Rectal smooth muscle tissue (tissue), 1 donor: ENCODE data around the gene JAG1.
A peak's percentile ranks its signal among the peaks of the same experiment; 100 is the strongest.
"Not testable (repeated sequence)": the region's sequence is repeated elsewhere in the genome, so short reads cannot be mapped to it uniquely, and the experiment has no call there.

Experiments
- H3K27ac ChIP-seq: one replicate; pipeline ENCODE4 v1.7.0; 2013; ENCODE audit warnings: low read depth, low read length, inconsistent platforms
- H3K27me3 ChIP-seq: one replicate; pipeline ENCODE4 v1.7.0; 2013; ENCODE audit warnings: low read length; ENCODE audit not compliant: control insufficient read depth, insufficient read depth
- H3K36me3 ChIP-seq: one replicate; pipeline ENCODE4 v1.7.0; 2013; ENCODE audit warnings: low read length; ENCODE audit not compliant: control insufficient read depth, insufficient read depth
- H3K4me1 ChIP-seq: one replicate; pipeline ENCODE4 v1.7.0; 2013; ENCODE audit warnings: low read length; ENCODE audit not compliant: control insufficient read depth, insufficient read depth
- H3K4me3 ChIP-seq: one replicate; pipeline ENCODE4 v1.7.0; 2013; ENCODE audit warnings: low read length
- H3K9ac ChIP-seq: one replicate; pipeline ENCODE4 v1.7.0; 2013; ENCODE audit warnings: low read length

The JAG1 gene

GRCh38 chr20:10619427-10619826 is 54.4 kb downstream of the JAG1 start:
- no peak overlapping the region for H3K9ac ChIP-seq
- H3K36me3 ChIP-seq = no peaks in the 10 kb centered on the region
- no peak overlapping the region for H3K4me3 ChIP-seq
- H3K27me3 ChIP-seq = no peaks in the 10 kb centered on the region
- no peak overlapping the region for H3K27ac ChIP-seq
- H3K4me1 ChIP-seq = no peaks in the 10 kb centered on the region

GRCh38 chr20:10618611-10619245 is 55.1 kb downstream of the JAG1 start:
- no peak overlapping the region for H3K27ac ChIP-seq
- no peaks in the 10 kb centered on the region for H3K36me3 ChIP-seq
- no peak overlapping the region for H3K9ac ChIP-seq
- H3K27me3 ChIP-seq = no peaks in the 10 kb centered on the region
- no peak overlapping the region for H3K4me3 ChIP-seq
- H3K4me1 ChIP-seq = no peaks in the 10 kb centered on the region

- not testable (repeated sequence) for H3K36me3 ChIP-seq, H3K27ac ChIP-seq, H3K4me3 ChIP-seq, H3K27me3 ChIP-seq, H3K4me1 ChIP-seq, H3K9ac ChIP-seq
These were observed 56.2 kb downstream of the JAG1 start for GRCh38 chr20:10617549-10618133.

GRCh38 chr20:10616212-10616611 is 57.6 kb downstream of the JAG1 start:
- Histone ChIP-seq H3K9ac (no peak overlapping the region), H3K27ac (no peak overlapping the region), H3K4me1 (no peaks in the 10 kb centered on the region), H3K27me3 (no peaks in the 10 kb centered on the region), H3K36me3 (no peaks in the 10 kb centered on the region), H3K4me3 (no peak overlapping the region)

GRCh38 chr20:10613911-10614310 is 59.9 kb downstream of the JAG1 start:
- Histone ChIP-seq H3K4me1 (no peaks in the 10 kb centered on the region), H3K36me3 (no peaks in the 10 kb centered on the region), H3K27ac (no peak overlapping the region), H3K9ac (no peak overlapping the region), H3K27me3 (no peaks in the 10 kb centered on the region), H3K4me3 (no peak overlapping the region)

GRCh38 chr20:10613426-10613825 is 60.4 kb downstream of the JAG1 start:
- H3K4me3 ChIP-seq, H3K4me1 ChIP-seq, H3K27me3 ChIP-seq, H3K9ac ChIP-seq, H3K36me3 ChIP-seq, H3K27ac ChIP-seq: not testable (repeated sequence)

- no peaks in the 10 kb centered on the region for H3K4me1 ChIP-seq
- H3K27me3 ChIP-seq = no peaks in the 10 kb centered on the region
These were observed 62.4 kb downstream of the JAG1 start for GRCh38 chr20:10611357-10611756.

GRCh38 chr20:10610251-10610650 is 63.5 kb downstream of the JAG1 start:
- Histone ChIP-seq H3K4me1 (no peaks in the 10 kb centered on the region), H3K36me3 (peaks cover 2% of the 10 kb centered on the region), H3K4me3 (no peak overlapping the region), H3K27me3 (no peaks in the 10 kb centered on the region), H3K27ac (no peak overlapping the region), H3K9ac (no peak overlapping the region)

More at GRCh38 chr20:10611357-10611756, 62.4 kb downstream of the JAG1 start:
- H3K9ac ChIP-seq = no peak overlapping the region
- H3K36me3 ChIP-seq = no peaks in the 10 kb centered on the region
- no peak overlapping the region for H3K4me3 ChIP-seq
- no peak overlapping the region for H3K27ac ChIP-seq

GRCh38 chr20:10609770-10610169 is 64.0 kb downstream of the JAG1 start:
- H3K27me3 ChIP-seq = no peaks in the 10 kb centered on the region
- H3K36me3 ChIP-seq = peaks cover 2% of the 10 kb centered on the region
- peak overlapping the region; percentile 55 for H3K27ac ChIP-seq
- H3K9ac ChIP-seq = no peak overlapping the region
- H3K4me3 ChIP-seq = no peak overlapping the region
- no peaks in the 10 kb centered on the region for H3K4me1 ChIP-seq

- Histone ChIP-seq H3K4me1 (no peaks in the 10 kb centered on the region), H3K27me3 (no peaks in the 10 kb centered on the region), H3K4me3 (no peak overlapping the region), H3K27ac (peak overlapping the region; percentile 55), H3K9ac (no peak overlapping the region), H3K36me3 (peaks cover 2% of the 10 kb centered on the region)
These were observed 64.5 kb downstream of the JAG1 start for GRCh38 chr20:10609276-10609675.

- H3K4me3 ChIP-seq = no peak overlapping the region
- no peaks in the 10 kb centered on the region for H3K4me1 ChIP-seq
- H3K36me3 ChIP-seq = peaks cover 2% of the 10 kb centered on the region
- no peak overlapping the region for H3K27ac ChIP-seq
- no peak overlapping the region for H3K9ac ChIP-seq
- no peaks in the 10 kb centered on the region for H3K27me3 ChIP-seq
These were observed 68.1 kb downstream of the JAG1 start for GRCh38 chr20:10605547-10606195.

- Histone ChIP-seq H3K27ac (no peak overlapping the region), H3K4me3 (no peak overlapping the region), H3K36me3 (peaks cover 2% of the 10 kb centered on the region), H3K27me3 (no peaks in the 10 kb centered on the region), H3K9ac (no peak overlapping the region), H3K4me1 (no peaks in the 10 kb centered on the region)
These were observed 68.8 kb downstream of the JAG1 start for GRCh38 chr20:10604865-10605440.
